Peyer's patch (tissue), 4 donors: ENCODE data around the gene PSME2. TPM values are rescaled to one million over a fixed set of nuclear protein-coding genes. Genes with fewer than 3 reads are reported as not detected.
A peak's percentile ranks its signal among the peaks of the same experiment; 100 is the strongest.

Experiments used
- DNase-seq, 3 donors: peaks; one replicate each; pipeline ENCODE4 v3.0.0-alpha.2; 2017 to 2019
- H3K27ac ChIP-seq, 4 donors: fragments of 200-600 bp; sonication (generic); one replicate each; pipeline ENCODE4 v1.5.1; 2016 to 2019
- H3K27me3 ChIP-seq, 2 donors: fragments of 200-600 bp; sonication (generic); one replicate each; pipeline ENCODE4 v1.5.1; 2019
- H3K36me3 ChIP-seq, 3 donors: fragments of 200-600 bp; sonication (generic); one replicate each; pipeline ENCODE4 v1.5.1; 2016 to 2019
- H3K4me1 ChIP-seq, 4 donors: fragments of 200-600 bp; sonication (generic); one replicate each; pipeline ENCODE4 v1.5.1; 2016 to 2019
- H3K4me3 ChIP-seq, 4 donors: fragments of 200-600 bp; sonication (generic); 1 replicate in 3 of 4; 2 replicates in 1 of 4; pipeline ENCODE4 v1.5.1; 2016 to 2019; ENCODE audit warnings: mild to moderate bottlenecking in 1 of 4
- H3K9me3 ChIP-seq, 4 donors: fragments of 200-600 bp; sonication (generic); one replicate each; pipeline ENCODE4 v1.5.1; 2016 to 2019; ENCODE audit warnings: mild to moderate bottlenecking in 1 of 4
- CTCF ChIP-seq, 6 experiments: fragments of 450-650 bp in 4 of 6; fragments of 200-600 bp in 2 of 6; sonication (generic) in 1 of 6; IDR thresholded peaks; one replicate each; pipeline ENCODE4 v1.5.1; 2017 to 2019; ENCODE audit warnings: antibody characterized with exemption in 6 of 6, mild to moderate bottlenecking in 3 of 6, moderate library complexity in 1 of 6
- POLR2A ChIP-seq, 2 donors: fragments of 450-650 bp; IDR thresholded peaks; one replicate each; pipeline ENCODE4 v1.5.1; 2017; ENCODE audit warnings: antibody characterized with exemption in 2 of 2, mild to moderate bottlenecking in 2 of 2, moderate library complexity in 2 of 2
- total RNA-seq, 4 donors: library from RNA; depleted of rRNA; stranded (reverse); fragments of >200 nt; gene quantifications; one replicate each; pipeline ENCODE4 v1.1.0, GENCODE V29; 2016

The PSME2 gene
- total RNA-seq, 4 donors from 2014 or later = 119 to 258 (median 162) TPM

- H3K36me3 ChIP-seq = peaks cover 0 to 69% (median 3%) of the 10 kb centered on the region in 3 donors
Observed at GRCh38 chr14:24162093-24162492, 15.7 kb upstream of the PSME2 start.

GRCh38 chr14:24160850-24161804 is 14.7 kb upstream of the PSME2 start, which contains the start of gene IRF9:
IRF9 (plus strand) TSS chr14:24161265; CDS start chr14:24162145, 880 bp downstream.
- H3K4me1 ChIP-seq = peaks cover 5 to 31% (median 15%) of the 10 kb centered on the region in 4 donors
- peak; percentile 95 to 99 (median 98) for TF ChIP-seq CTCF (IDR thresholded peaks at IDR 0.05)
- peak; percentile 68 to 80 for TF ChIP-seq POLR2A (IDR thresholded peaks at IDR 0.05)
- peak within 1 kb of the TSS; percentile 91 to 96 (median 95) for H3K27ac ChIP-seq
- no peaks in the 10 kb centered on the region for H3K27me3 ChIP-seq
- peak within 1 kb of the TSS; percentile 53 to 77 (median 68) for H3K4me3 ChIP-seq
- no peaks in the 10 kb centered on the region for H3K9me3 ChIP-seq
- DNase-seq = peak; percentile 97 to 99 (median 99)
- peaks cover 0 to 69% (median 5%) of the 10 kb centered on the region in 3 donors for H3K36me3 ChIP-seq

More at GRCh38 chr14:24162093-24162492, 15.7 kb upstream of the PSME2 start:
- peak in 1 of 3 donors; percentile 37 for DNase-seq
- no peak for TF ChIP-seq CTCF (IDR thresholded peaks at IDR 0.05)
- no peak for TF ChIP-seq POLR2A (IDR thresholded peaks at IDR 0.05)
- Histone ChIP-seq H3K4me3 (peak overlapping the region; percentile 53 to 77 (median 68)), H3K27me3 (no peaks in the 10 kb centered on the region), H3K27ac (peak overlapping the region; percentile 91 to 96 (median 95)), H3K4me1 (peaks cover 5 to 31% (median 15%) of the 10 kb centered on the region in 4 donors), H3K9me3 (no peaks in the 10 kb centered on the region)

GRCh38 chr14:24160499-24160849 is 14.1 kb upstream of the PSME2 start:
- no peak for TF ChIP-seq POLR2A (IDR thresholded peaks at IDR 0.05)
- TF ChIP-seq CTCF (IDR thresholded peaks at IDR 0.05) = no peak
- H3K9me3 ChIP-seq = no peaks in the 10 kb centered on the region
- H3K27me3 ChIP-seq = no peaks in the 10 kb centered on the region
- peaks cover 0 to 69% (median 7%) of the 10 kb centered on the region in 3 donors for H3K36me3 ChIP-seq
- H3K4me3 ChIP-seq = peak overlapping the region in 1 of 4 donors; percentile 63
- H3K27ac ChIP-seq = peak overlapping the region; percentile 91 to 96 (median 95)
- DNase-seq = no peak
- H3K4me1 ChIP-seq = peaks cover 5 to 31% (median 15%) of the 10 kb centered on the region in 4 donors

- Histone ChIP-seq H3K4me1 (peaks cover 5 to 31% (median 15%) of the 10 kb centered on the region in 4 donors), H3K9me3 (no peaks in the 10 kb centered on the region), H3K27ac (peak overlapping the region; percentile 91 to 96 (median 95)), H3K4me3 (no peak overlapping the region), H3K27me3 (no peaks in the 10 kb centered on the region), H3K36me3 (peaks cover 0 to 69% (median 7%) of the 10 kb centered on the region in 3 donors)
- peak in 1 of 3 donors; percentile 50 for DNase-seq
- TF ChIP-seq CTCF (IDR thresholded peaks at IDR 0.05) (no peak), POLR2A (IDR thresholded peaks at IDR 0.05) (no peak)
Observed at GRCh38 chr14:24159777-24160498, 13.5 kb upstream of the PSME2 start.

GRCh38 chr14:24157331-24157730 is 10.9 kb upstream of the PSME2 start:
- Histone ChIP-seq H3K27me3 (no peaks in the 10 kb centered on the region), H3K9me3 (no peaks in the 10 kb centered on the region), H3K27ac (peak overlapping the region in 1 of 4 donors; percentile 17), H3K36me3 (peaks cover 0 to 68% (median 7%) of the 10 kb centered on the region in 3 donors), H3K4me1 (peaks cover 4 to 13% (median 8%) of the 10 kb centered on the region in 4 donors), H3K4me3 (no peak overlapping the region)
- no peak for DNase-seq
- TF ChIP-seq CTCF (IDR thresholded peaks at IDR 0.05) = no peak
- TF ChIP-seq POLR2A (IDR thresholded peaks at IDR 0.05) = no peak
